ENCODE measurements around the gene SLC22A4. TPM values are rescaled to one million over a fixed set of nuclear protein-coding genes. Genes with fewer than 3 reads are reported as not detected.

SLC22A4 gene
- polyA plus RNA-seq, 2 of the 4 experiments (the other 2 are of a cell fraction): 3.2 to 4.6 TPM

- no peak overlapping the region for H3K4me3 ChIP-seq
- no peak; a peak in 2 of 6 replicates for ATAC-seq
- no peaks in the 10 kb centered on the region for H3K9me3 ChIP-seq
- H3K4me2 ChIP-seq: no peak overlapping the region
- no peak overlapping the region for H3K27ac ChIP-seq
- peaks cover 25% of the 10 kb centered on the region for H3K4me1 ChIP-seq
- TF ChIP-seq, protein P1, sequence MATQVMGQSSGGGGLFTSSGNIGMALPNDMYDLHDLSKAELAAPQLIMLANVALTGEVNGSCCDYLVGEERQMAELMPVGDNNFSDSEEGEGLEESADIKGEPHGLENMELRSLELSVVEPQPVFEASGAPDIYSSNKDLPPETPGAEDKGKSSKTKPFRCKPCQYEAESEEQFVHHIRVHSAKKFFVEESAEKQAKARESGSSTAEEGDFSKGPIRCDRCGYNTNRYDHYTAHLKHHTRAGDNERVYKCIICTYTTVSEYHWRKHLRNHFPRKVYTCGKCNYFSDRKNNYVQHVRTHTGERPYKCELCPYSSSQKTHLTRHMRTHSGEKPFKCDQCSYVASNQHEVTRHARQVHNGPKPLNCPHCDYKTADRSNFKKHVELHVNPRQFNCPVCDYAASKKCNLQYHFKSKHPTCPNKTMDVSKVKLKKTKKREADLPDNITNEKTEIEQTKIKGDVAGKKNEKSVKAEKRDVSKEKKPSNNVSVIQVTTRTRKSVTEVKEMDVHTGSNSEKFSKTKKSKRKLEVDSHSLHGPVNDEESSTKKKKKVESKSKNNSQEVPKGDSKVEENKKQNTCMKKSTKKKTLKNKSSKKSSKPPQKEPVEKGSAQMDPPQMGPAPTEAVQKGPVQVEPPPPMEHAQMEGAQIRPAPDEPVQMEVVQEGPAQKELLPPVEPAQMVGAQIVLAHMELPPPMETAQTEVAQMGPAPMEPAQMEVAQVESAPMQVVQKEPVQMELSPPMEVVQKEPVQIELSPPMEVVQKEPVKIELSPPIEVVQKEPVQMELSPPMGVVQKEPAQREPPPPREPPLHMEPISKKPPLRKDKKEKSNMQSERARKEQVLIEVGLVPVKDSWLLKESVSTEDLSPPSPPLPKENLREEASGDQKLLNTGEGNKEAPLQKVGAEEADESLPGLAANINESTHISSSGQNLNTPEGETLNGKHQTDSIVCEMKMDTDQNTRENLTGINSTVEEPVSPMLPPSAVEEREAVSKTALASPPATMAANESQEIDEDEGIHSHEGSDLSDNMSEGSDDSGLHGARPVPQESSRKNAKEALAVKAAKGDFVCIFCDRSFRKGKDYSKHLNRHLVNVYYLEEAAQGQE (IDR thresholded peaks at IDR 0.05): no peak
- TF ChIP-seq CEBPB (IDR thresholded peaks at IDR 0.05): peak; percentile 73 to 86; a peak in 3 of 4 replicates
- TF ChIP-seq ESRRA (IDR thresholded peaks at IDR 0.05; ENCODE audit: borderline replicate concordance, low read length): no peak
- CTCF ChIA-PET: interaction anchor here (1.0 kb wide), 1 partner anchor 153 kb away, joined by 3 read pairs; no protein-coding TSS in a partner anchor
- FAIRE-seq: no peak
- 73% methylated on average over 5 of the region's 5 CpGs for WGBS (ENCODE audit: missing lambda C conversion rate)
- POLR2A ChIA-PET: no interaction called here
- no peak for DNase-seq (ENCODE audit: low read depth in 1 of 2, low spot score in 1 of 2)
Observed at GRCh38 chr5:132342291-132343180, 48.3 kb downstream of the SLC22A4 start.

GRCh38 chr5:132344775-132345514, 50.8 kb downstream of the SLC22A4 start:
- DNase-seq (ENCODE audit: low read depth in 1 of 2, low spot score in 1 of 2) (no peak), ATAC-seq (no peak), FAIRE-seq (no peak)
- TF ChIP-seq KDM1A (IDR thresholded peaks at IDR 0.05; ENCODE audit: low read depth) (no peak), MAX (IDR thresholded peaks at IDR 0.05) (no peak), ZFP36 (IDR thresholded peaks at IDR 0.05; ENCODE audit: borderline replicate concordance, partially characterized antibody) (no peak), EHF (CRISPR knock-in tag; IDR thresholded peaks at IDR 0.05) (no peak), TP53 (CRISPR knock-in tag; IDR thresholded peaks at IDR 0.05) (no peak), HMGXB4 (CRISPR knock-in tag; IDR thresholded peaks at IDR 0.05; ENCODE audit: borderline replicate concordance) (no peak), RARB (CRISPR knock-in tag; IDR thresholded peaks at IDR 0.05) (no peak), KDM5A (IDR thresholded peaks at IDR 0.05) (no peak)
- 70% methylated on average over 5 of the region's 5 CpGs for WGBS (ENCODE audit: missing lambda C conversion rate)
- Histone ChIP-seq H3K4me2 (no peak overlapping the region), H3K4me3 (no peak overlapping the region), H3K9me3 (no peaks in the 10 kb centered on the region), H3K27ac (no peak overlapping the region), H3K4me1 (peaks cover 20% of the 10 kb centered on the region)
- ChIA-PET CTCF (interaction anchor here (0.6 to 1.3 kb wide), 7 partner anchors 11 to 385 kb away, joined by 3 to 5 read pairs (median 3); no protein-coding TSS in a partner anchor), POLR2A (no interaction called here)

DNA sequence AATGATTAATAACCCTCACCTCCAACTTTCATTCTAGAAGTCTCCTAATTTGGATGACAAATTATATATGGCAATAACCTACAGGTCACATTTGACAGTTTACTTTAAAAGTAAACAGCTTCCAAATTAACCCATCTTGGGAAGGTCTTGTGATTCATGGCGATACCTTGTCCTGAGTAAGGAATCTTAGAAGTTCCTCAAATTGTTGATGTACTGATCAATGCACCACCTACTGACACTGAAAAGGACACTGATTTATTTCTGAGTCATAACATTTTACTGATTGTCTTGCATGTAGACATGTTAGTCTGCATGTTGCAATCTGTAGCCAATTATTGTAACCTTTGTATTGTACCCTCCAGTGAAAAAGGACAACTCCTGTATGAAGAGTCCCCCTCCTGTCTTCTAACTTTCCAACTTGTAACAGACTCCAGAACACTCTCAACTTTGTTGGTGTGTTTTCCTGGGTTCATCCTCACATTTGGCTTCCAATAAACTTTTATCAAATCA, 59.3 kb downstream of the SLC22A4 start:
- H3K4me3 ChIP-seq: no peak overlapping the region
- ATAC-seq: no peak
- ChIA-PET CTCF (interaction anchor here (1.0 to 1.2 kb wide), 2 partner anchors 13 to 81 kb away, joined by 3 read pairs; no protein-coding TSS in a partner anchor), POLR2A (no interaction called here)
- peak; percentile 28 for FAIRE-seq
- no peak overlapping the region for H3K4me2 ChIP-seq
- 97% methylated on average over 1 of the region's 1 CpG for WGBS (ENCODE audit: missing lambda C conversion rate)
- H3K4me1 ChIP-seq: peaks cover 12% of the 10 kb centered on the region; the same call in 2 of the 3 replicates
- H3K9me3 ChIP-seq: no peaks in the 10 kb centered on the region
- no peak for DNase-seq (ENCODE audit: low read depth in 1 of 2, low spot score in 1 of 2)
- H3K27ac ChIP-seq: peak overlapping the region in 1 of 2 experiments; percentile 32; a peak in 2 of 6 replicates
- no peak for TF ChIP-seq RNF2 (IDR thresholded peaks at IDR 0.05; ENCODE audit: borderline replicate concordance, low read depth)
- TF ChIP-seq CBX2 (IDR thresholded peaks at IDR 0.05; ENCODE audit: borderline replicate concordance, low read depth): no peak
- TF ChIP-seq, protein P1 (IDR thresholded peaks at IDR 0.05): no peak
- no peak for TF ChIP-seq NR3C1 (IDR thresholded peaks at IDR 0.05)
- TF ChIP-seq ATOH8 (CRISPR knock-in tag; IDR thresholded peaks at IDR 0.05; ENCODE audit: low read depth): no peak
- no peak for TF ChIP-seq EP300 (IDR thresholded peaks at IDR 0.05)
- no peak for TF ChIP-seq POLR2A (IDR thresholded peaks at IDR 0.05; ENCODE audit: low read length)
- no peak for TF ChIP-seq FOXS1 (CRISPR knock-in tag; IDR thresholded peaks at IDR 0.05)
- no peak for TF ChIP-seq SREBF2 (IDR thresholded peaks at IDR 0.05)
- TF ChIP-seq HOXB5 (CRISPR knock-in tag; IDR thresholded peaks at IDR 0.05): no peak

All from A549 (cell line).